H9 (cell line): ENCODE measurements around the gene SPCS3. TPM values are rescaled to one million over a fixed set of nuclear protein-coding genes. Genes with fewer than 3 reads are reported as not detected.

Experiments
- DNase-seq: peaks from one replicate; pipeline ENCODE4 v3.0.0-alpha.2; 2017
- H2AFZ ChIP-seq: one replicate; pipeline ENCODE4 v1.6.1; 2013; ENCODE audit warnings: mild to moderate bottlenecking, low read length, control low read depth, moderate library complexity
- H2AK5ac ChIP-seq: 2 replicates; pipeline ENCODE4 v1.6.1; 2013; ENCODE audit warnings: low read length, control low read depth, mixed read lengths; ENCODE audit not compliant: insufficient read length
- H2BK120ac ChIP-seq: one replicate; pipeline ENCODE4 v1.6.1; 2013; ENCODE audit warnings: low read depth, mild to moderate bottlenecking, low read length, control low read depth, inconsistent platforms; ENCODE audit not compliant: poor library complexity, severe bottlenecking
- H2BK12ac ChIP-seq: 2 replicates; pipeline ENCODE4 v1.6.1; 2013; ENCODE audit warnings: low read length, control low read depth, mixed read lengths, low read depth; ENCODE audit not compliant: insufficient read length
- H2BK15ac ChIP-seq: 2 replicates; pipeline ENCODE4 v1.6.1; 2013; ENCODE audit warnings: low read depth, low read length, control low read depth
- H2BK20ac ChIP-seq: one replicate; pipeline ENCODE4 v1.6.1; 2013; ENCODE audit warnings: low read depth, mild to moderate bottlenecking, low read length, control low read depth, inconsistent platforms; ENCODE audit not compliant: poor library complexity, severe bottlenecking
- H2BK5ac ChIP-seq: 2 replicates; pipeline ENCODE4 v1.6.1; 2013; ENCODE audit warnings: low read length, control low read depth, mixed read lengths; ENCODE audit not compliant: insufficient read length
- H3K14ac ChIP-seq: 2 replicates; pipeline ENCODE4 v1.6.1; 2013; ENCODE audit warnings: low read length, control low read depth; ENCODE audit not compliant: insufficient read depth
- H3K18ac ChIP-seq: 2 replicates; pipeline ENCODE4 v1.6.1; 2013; ENCODE audit warnings: low read depth, mild to moderate bottlenecking, mixed read lengths, low read length, control low read depth; ENCODE audit not compliant: insufficient read length
- H3K23ac ChIP-seq: 2 replicates; pipeline ENCODE4 v1.6.1; 2013; ENCODE audit warnings: low read length, control low read depth, mixed read lengths, low read depth; ENCODE audit not compliant: insufficient read length
- H3K23me2 ChIP-seq: 2 replicates; pipeline ENCODE4 v1.6.1; 2013; ENCODE audit warnings: low read depth, mild to moderate bottlenecking, mixed read lengths, low read length, control low read depth; ENCODE audit not compliant: insufficient read length, poor library complexity, severe bottlenecking
- H3K27ac ChIP-seq: 2 replicates; pipeline ENCODE4 v1.5.1; 2013; ENCODE audit warnings: low read length, control low read depth, mixed read lengths, low read depth; ENCODE audit not compliant: insufficient read length
- H3K27me3 ChIP-seq: 2 replicates; pipeline ENCODE4 v1.6.1; 2013; ENCODE audit warnings: low read length, control low read depth, inconsistent platforms; ENCODE audit not compliant: insufficient read depth
- H3K4ac ChIP-seq: 2 replicates; pipeline ENCODE4 v1.6.1; 2013; ENCODE audit warnings: low read depth, mild to moderate bottlenecking, control low read depth, inconsistent platforms, low read length, moderate library complexity
- H3K4me1 ChIP-seq: 2 replicates; pipeline ENCODE4 v1.6.1; 2013; ENCODE audit warnings: low read length, control low read depth, inconsistent platforms; ENCODE audit not compliant: insufficient read depth
- H3K4me2 ChIP-seq: 2 replicates; pipeline ENCODE4 v1.6.1; 2013; ENCODE audit warnings: low read length, control low read depth, mixed read lengths; ENCODE audit not compliant: insufficient read length, insufficient read depth
- H3K56ac ChIP-seq: 2 replicates; pipeline ENCODE4 v1.6.1; 2013; ENCODE audit warnings: low read depth, mild to moderate bottlenecking, mixed read lengths, low read length, control low read depth; ENCODE audit not compliant: insufficient read length
- H3K79me1 ChIP-seq: 2 replicates; pipeline ENCODE4 v1.6.1; 2013; ENCODE audit warnings: low read depth, mild to moderate bottlenecking, moderate library complexity, low read length, control low read depth, inconsistent platforms; ENCODE audit not compliant: insufficient read depth, poor library complexity, severe bottlenecking
- H3K79me2 ChIP-seq: 2 replicates; pipeline ENCODE4 v1.6.1; 2013; ENCODE audit warnings: low read length, control low read depth, inconsistent platforms; ENCODE audit not compliant: insufficient read depth
- H3K9ac ChIP-seq: 2 replicates; pipeline ENCODE4 v1.6.1; 2013; ENCODE audit warnings: low read length, control low read depth, mixed read lengths; ENCODE audit not compliant: insufficient read length; ENCODE audit errors: extremely low read depth
- H3K9me3 ChIP-seq: one replicate; pipeline ENCODE4 v1.6.1; 2013; ENCODE audit warnings: low read depth, low read length, inconsistent platforms; ENCODE audit not compliant: control insufficient read depth
- H3T11ph ChIP-seq: one replicate; pipeline ENCODE4 v1.6.1; 2013; ENCODE audit warnings: mild to moderate bottlenecking, low read length, control low read depth, inconsistent platforms
- H4K20me1 ChIP-seq: one replicate; pipeline ENCODE4 v1.6.1; 2013; ENCODE audit not compliant: control insufficient read depth, insufficient read length, insufficient read depth
- H4K5ac ChIP-seq: 2 replicates; pipeline ENCODE4 v1.6.1; 2013; ENCODE audit warnings: low read depth, mild to moderate bottlenecking, mixed read lengths, low read length, control low read depth; ENCODE audit not compliant: insufficient read length
- H4K8ac ChIP-seq: replicated peaks from 2 replicates; pipeline ENCODE4 v1.6.1; 2013; ENCODE audit warnings: low read length, control low read depth, mixed read lengths, low read depth; ENCODE audit not compliant: insufficient read length
- H4K91ac ChIP-seq: 2 replicates; pipeline ENCODE4 v1.6.1; 2013; ENCODE audit warnings: low read depth, mild to moderate bottlenecking, moderate library complexity, mixed read lengths, low read length, control low read depth; ENCODE audit not compliant: insufficient read length
- H3K27ac Mint-ChIP-seq, 3 experiments: 2 replicates in 2 of 3; 3 replicates in 1 of 3; pipeline ENCODE4 v1.8.0; 2020 to 2021; ENCODE audit warnings: mixed read lengths in 3 of 3, mild to moderate bottlenecking in 1 of 3, moderate library complexity in 1 of 3
- H3K27me3 Mint-ChIP-seq: 2 replicates; pipeline ENCODE4 v1.8.0; 2021; ENCODE audit warnings: low read depth, mild to moderate bottlenecking, moderate library complexity, mixed read lengths
- H3K36me3 Mint-ChIP-seq, 3 experiments: 2 replicates in 2 of 3; 3 replicates in 1 of 3; pipeline ENCODE4 v1.8.0; 2020 to 2021; ENCODE audit warnings: low read depth in 3 of 3, mixed read lengths in 3 of 3; ENCODE audit not compliant: insufficient read depth in 1 of 3
- H3K4me1 Mint-ChIP-seq, 2 experiments: 2 replicates each; pipeline ENCODE4 v1.8.0; 2020; ENCODE audit warnings: mixed read lengths in 2 of 2
- H3K4me3 Mint-ChIP-seq, 2 experiments: 2 replicates in 1 of 2; 3 replicates in 1 of 2; pipeline ENCODE4 v1.8.0; 2020 to 2021; ENCODE audit warnings: mild to moderate bottlenecking in 2 of 2, mixed read lengths in 2 of 2, moderate library complexity in 1 of 2
- H3K9me3 Mint-ChIP-seq, 2 experiments: 2 replicates in 1 of 2; 3 replicates in 1 of 2; pipeline ENCODE4 v1.8.0; 2020; ENCODE audit warnings: mild to moderate bottlenecking in 2 of 2, mixed read lengths in 2 of 2, moderate library complexity in 1 of 2
- whole genome bisulfite sequencing: extraction: QIAGEN DNeasy Blood & Tissue Kit; methylation state at CpG from one replicate; pipeline ENCODE4 v1.1.7; 2013; ENCODE audit warnings: missing lambda C conversion rate, low lambda C conversion rate, mixed read lengths; ENCODE audit not compliant: insufficient read length; ENCODE audit errors: extremely low coverage; 5-methylcytosine and 5-hydroxymethylcytosine counted together
- total RNA-seq: library from RNA; stranded (reverse); gene quantifications from 2 replicates; pipeline ENCODE4 v1.2.1, GENCODE V29; 2021
- TF ChIP-seq, protein P1 (sequence below): fragments of 200-600 bp; sonication (generic); conservative IDR thresholded peaks from 3 replicates; pipeline ENCODE4 v1.8.0; 2021; ENCODE audit warnings: antibody characterized with exemption, mild to moderate bottlenecking

The SPCS3 gene
- total RNA-seq, 1 experiment from 2014 or later = 113 TPM

DNA sequence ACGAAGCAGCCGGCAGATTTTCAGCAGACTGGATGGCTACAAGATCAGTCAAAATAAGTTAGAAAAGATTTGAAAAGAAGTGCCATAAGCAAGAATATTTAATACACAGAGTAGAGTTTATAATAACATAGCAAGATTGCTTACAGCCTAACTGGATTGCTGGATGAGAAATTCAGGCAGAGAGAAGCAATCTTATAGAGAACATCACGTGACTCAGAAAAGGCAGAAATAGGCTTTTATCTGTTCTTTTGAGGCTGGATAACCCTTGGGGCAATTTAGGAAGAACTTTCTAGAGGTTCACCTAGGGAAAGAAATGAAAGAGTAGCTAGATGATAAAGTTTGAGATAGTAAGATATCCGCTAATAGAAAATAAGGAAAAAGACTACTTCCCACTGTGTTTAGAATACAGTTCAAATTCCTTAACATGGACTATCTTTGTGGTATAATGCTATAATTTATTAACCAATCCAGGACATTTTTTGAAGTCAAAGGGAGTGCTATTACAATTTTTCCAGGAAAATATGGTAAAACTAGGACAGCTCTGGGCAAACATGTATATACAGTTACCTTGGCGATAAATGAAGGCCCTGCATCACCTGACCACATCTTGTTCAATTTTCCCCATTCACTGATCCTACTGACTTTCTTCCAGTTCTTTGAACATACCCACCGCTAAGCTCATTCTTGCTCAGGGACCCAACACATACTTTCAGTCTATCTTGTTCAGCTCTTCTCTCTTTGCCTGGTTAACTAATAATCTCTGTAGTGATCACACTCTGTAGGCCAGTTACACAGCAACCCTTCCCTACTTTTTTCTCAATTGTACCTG lies 12.7 kb upstream of the SPCS3 start:
- no peaks in the 10 kb centered on the region for H4K20me1 ChIP-seq
- no peak overlapping the region for H3K18ac ChIP-seq
- TF ChIP-seq, protein P1, sequence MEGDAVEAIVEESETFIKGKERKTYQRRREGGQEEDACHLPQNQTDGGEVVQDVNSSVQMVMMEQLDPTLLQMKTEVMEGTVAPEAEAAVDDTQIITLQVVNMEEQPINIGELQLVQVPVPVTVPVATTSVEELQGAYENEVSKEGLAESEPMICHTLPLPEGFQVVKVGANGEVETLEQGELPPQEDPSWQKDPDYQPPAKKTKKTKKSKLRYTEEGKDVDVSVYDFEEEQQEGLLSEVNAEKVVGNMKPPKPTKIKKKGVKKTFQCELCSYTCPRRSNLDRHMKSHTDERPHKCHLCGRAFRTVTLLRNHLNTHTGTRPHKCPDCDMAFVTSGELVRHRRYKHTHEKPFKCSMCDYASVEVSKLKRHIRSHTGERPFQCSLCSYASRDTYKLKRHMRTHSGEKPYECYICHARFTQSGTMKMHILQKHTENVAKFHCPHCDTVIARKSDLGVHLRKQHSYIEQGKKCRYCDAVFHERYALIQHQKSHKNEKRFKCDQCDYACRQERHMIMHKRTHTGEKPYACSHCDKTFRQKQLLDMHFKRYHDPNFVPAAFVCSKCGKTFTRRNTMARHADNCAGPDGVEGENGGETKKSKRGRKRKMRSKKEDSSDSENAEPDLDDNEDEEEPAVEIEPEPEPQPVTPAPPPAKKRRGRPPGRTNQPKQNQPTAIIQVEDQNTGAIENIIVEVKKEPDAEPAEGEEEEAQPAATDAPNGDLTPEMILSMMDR = no peak
- H4K8ac ChIP-seq = no peak overlapping the region
- no peaks in the 10 kb centered on the region for H3K36me3 Mint-ChIP-seq
- H4K5ac ChIP-seq = no peak overlapping the region
- no peak overlapping the region for H2BK120ac ChIP-seq
- DNase-seq = no peak
- H2BK12ac ChIP-seq = no peak overlapping the region
- no peak overlapping the region for H3K56ac ChIP-seq
- no peak overlapping the region for H2AK5ac ChIP-seq
- H3K79me1 ChIP-seq = no peaks in the 10 kb centered on the region
- no peaks in the 10 kb centered on the region; the same call in 1 of the 2 replicates for H3K4me1 ChIP-seq
- H2BK15ac ChIP-seq = no peak overlapping the region
- no peak overlapping the region for H3K27ac ChIP-seq
- H3K4ac ChIP-seq = no peak overlapping the region
- H2BK20ac ChIP-seq = no peak overlapping the region
- H3K14ac ChIP-seq = no peak overlapping the region
- H3K9me3 ChIP-seq = no peaks in the 10 kb centered on the region
- no peaks in the 10 kb centered on the region for H3K23me2 ChIP-seq
- H2BK5ac ChIP-seq = no peak overlapping the region
- no CpG with 5 or more reads among the region's 6 CpGs for WGBS
- H3K27ac Mint-ChIP-seq = no peak overlapping the region
- peaks cover 8% of the 10 kb centered on the region; the same call in 1 of the 2 replicates for H3K27me3 ChIP-seq
- H3T11ph ChIP-seq = no peak overlapping the region
- peaks cover 40% of the 10 kb centered on the region for H3K27me3 Mint-ChIP-seq
- no peak overlapping the region for H3K9ac ChIP-seq
- no peaks in the 10 kb centered on the region for H3K79me2 ChIP-seq
- no peak overlapping the region for H4K91ac ChIP-seq
- no peaks in the 10 kb centered on the region; a peak in 1 of 5 replicates for H3K9me3 Mint-ChIP-seq
- H3K23ac ChIP-seq = no peak overlapping the region
- H3K4me1 Mint-ChIP-seq = peaks cover 15% of the 10 kb centered on the region in 2 experiments
- no peak overlapping the region for H2AFZ ChIP-seq
- H3K4me3 Mint-ChIP-seq = no peak overlapping the region
- H3K4me2 ChIP-seq = no peak overlapping the region
